Immature natural killer cell (primary cell): Measurements from ENCODE around the gene PLA2G4B. TPM values are rescaled to one million over a fixed set of nuclear protein-coding genes. Genes with fewer than 3 reads are reported as not detected.

Experiments
- DNase-seq, 3 donors: peaks; one replicate each; pipeline ENCODE4 v3.0.0; 2022; ENCODE audit warnings: mixed read lengths in 1 of 3
- H3K27ac Mint-ChIP-seq, 6 donors: one replicate each; pipeline ENCODE4 v1.8.0; 2020; ENCODE audit warnings: mixed read lengths in 6 of 6, mild to moderate bottlenecking in 5 of 6, inconsistent platforms in 4 of 6, moderate library complexity in 3 of 6
- H3K27me3 Mint-ChIP-seq, 3 donors: one replicate each; pipeline ENCODE4 v1.8.0; 2020 to 2021; ENCODE audit warnings: low read depth in 3 of 3, mild to moderate bottlenecking in 3 of 3, mixed read lengths in 3 of 3, moderate library complexity in 3 of 3, inconsistent platforms in 1 of 3
- H3K36me3 Mint-ChIP-seq, 3 donors: one replicate each; pipeline ENCODE4 v1.8.0; 2020; ENCODE audit warnings: mixed read lengths in 3 of 3, inconsistent platforms in 2 of 3, mild to moderate bottlenecking in 2 of 3
- H3K4me1 Mint-ChIP-seq, 2 donors: one replicate each; pipeline ENCODE4 v1.8.0; 2020; ENCODE audit warnings: inconsistent platforms in 2 of 2, mild to moderate bottlenecking in 2 of 2, mixed read lengths in 2 of 2, moderate library complexity in 1 of 2
- H3K4me3 Mint-ChIP-seq, 5 donors: one replicate each; pipeline ENCODE4 v1.8.0; 2020; ENCODE audit warnings: mild to moderate bottlenecking in 5 of 5, mixed read lengths in 5 of 5, inconsistent platforms in 3 of 5, moderate library complexity in 3 of 5
- H3K9me3 Mint-ChIP-seq, 6 donors: one replicate each; pipeline ENCODE4 v1.8.0; 2020; ENCODE audit warnings: mild to moderate bottlenecking in 6 of 6, mixed read lengths in 6 of 6, inconsistent platforms in 4 of 6, moderate library complexity in 3 of 6
- polyA plus RNA-seq, 3 donors: library from polyadenylated mRNA; unstranded; fragments of 300-500 nt; fragmentation: Illumina TruSeq; gene quantifications; one replicate each; pipeline ENCODE4 v1.2.3, GENCODE V29; 2021

The PLA2G4B gene
- polyA plus RNA-seq, 3 donors from 2014 or later: 1.1 to 2.7 TPM; not detected in 1

DNA sequence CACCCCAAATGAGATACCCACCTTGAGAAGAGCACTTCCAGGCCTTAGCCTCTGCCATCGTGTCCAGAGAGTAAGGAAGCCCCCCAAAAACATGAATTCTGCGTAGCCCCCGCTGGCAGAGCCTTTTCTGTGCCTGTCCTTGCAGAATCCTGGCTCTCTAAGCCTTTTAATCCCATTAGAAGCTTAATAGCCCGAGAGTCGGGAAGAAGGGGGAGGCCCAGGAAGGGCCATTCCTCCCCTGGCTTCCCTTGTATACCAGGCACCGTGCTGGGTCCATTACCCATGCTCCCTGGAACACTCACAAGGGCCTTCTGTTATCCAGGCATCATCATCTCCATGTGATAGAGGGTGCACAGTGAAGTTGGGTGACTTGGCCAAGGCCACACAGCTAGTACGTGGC lies 48.1 kb downstream of the PLA2G4B start:
- Mint-ChIP-seq H3K27me3 (peaks cover 0 to 3% (median 0%) of the 10 kb centered on the region in 3 donors), H3K4me3 (no peak overlapping the region), H3K36me3 (no peaks in the 10 kb centered on the region), H3K27ac (peak overlapping the region in 1 of 6 donors; percentile 89), H3K9me3 (no peaks in the 10 kb centered on the region), H3K4me1 (peaks cover 28 to 30% of the 10 kb centered on the region in 2 donors)
- no peak for DNase-seq

DNA sequence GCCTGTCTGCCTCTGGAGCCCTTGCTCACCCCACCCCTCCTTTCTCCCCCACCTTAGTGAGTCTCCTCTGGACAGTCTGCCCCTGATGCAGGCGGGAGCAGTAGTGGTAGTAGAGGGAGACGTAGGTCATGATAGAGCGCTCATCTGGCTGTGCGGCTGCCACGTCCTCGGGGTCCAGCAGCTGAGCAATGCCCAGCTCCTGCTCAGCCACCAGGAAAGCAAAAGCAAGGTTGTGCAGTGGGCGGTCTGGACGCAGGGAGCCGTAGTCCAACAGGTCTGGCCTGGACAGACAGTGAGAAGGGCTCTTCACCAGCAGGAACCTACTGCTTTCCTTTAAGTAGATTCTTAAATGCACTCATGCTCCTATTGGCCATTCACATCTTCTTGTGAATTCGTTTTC lies 48.5 kb downstream of the PLA2G4B start:
- peaks cover 0 to 3% (median 0%) of the 10 kb centered on the region in 3 donors for H3K27me3 Mint-ChIP-seq
- H3K9me3 Mint-ChIP-seq: no peaks in the 10 kb centered on the region
- H3K4me1 Mint-ChIP-seq: peaks cover 28 to 33% of the 10 kb centered on the region in 2 donors
- H3K4me3 Mint-ChIP-seq: peak overlapping the region in 1 of 5 donors; percentile 32
- no peaks in the 10 kb centered on the region for H3K36me3 Mint-ChIP-seq
- DNase-seq: no peak
- peak overlapping the region in 5 of 6 donors; percentile 26 to 89 (median 74) for H3K27ac Mint-ChIP-seq

DNA sequence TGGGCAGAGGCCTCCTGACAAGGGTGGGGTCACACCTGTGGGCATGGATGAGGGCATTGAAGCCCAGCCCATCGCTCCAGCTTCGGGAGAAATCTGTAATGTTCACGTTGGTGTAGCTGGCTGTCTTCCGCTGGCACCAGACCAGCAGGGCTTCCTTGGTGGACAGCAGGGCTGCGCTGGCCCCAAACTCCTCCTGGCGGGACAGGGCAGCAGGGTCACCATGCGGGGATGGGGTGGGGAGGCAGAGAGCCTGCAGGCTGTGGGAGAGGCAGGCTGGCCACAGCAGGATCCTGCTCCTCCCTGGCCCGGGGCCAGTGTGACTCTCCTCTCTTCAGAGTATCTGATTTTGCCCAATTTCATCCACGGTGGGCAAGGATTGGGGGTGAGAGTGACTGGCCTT lies 49.2 kb downstream of the PLA2G4B start:
- peak overlapping the region in 1 of 5 donors; percentile 21 for H3K4me3 Mint-ChIP-seq
- H3K27ac Mint-ChIP-seq: peak overlapping the region in 5 of 6 donors; percentile 74 to 89 (median 78)
- peaks cover 0 to 3% (median 0%) of the 10 kb centered on the region in 3 donors for H3K27me3 Mint-ChIP-seq
- no peaks in the 10 kb centered on the region for H3K36me3 Mint-ChIP-seq
- peaks cover 28 to 36% of the 10 kb centered on the region in 2 donors for H3K4me1 Mint-ChIP-seq
- no peak for DNase-seq
- H3K9me3 Mint-ChIP-seq: no peaks in the 10 kb centered on the region

DNA sequence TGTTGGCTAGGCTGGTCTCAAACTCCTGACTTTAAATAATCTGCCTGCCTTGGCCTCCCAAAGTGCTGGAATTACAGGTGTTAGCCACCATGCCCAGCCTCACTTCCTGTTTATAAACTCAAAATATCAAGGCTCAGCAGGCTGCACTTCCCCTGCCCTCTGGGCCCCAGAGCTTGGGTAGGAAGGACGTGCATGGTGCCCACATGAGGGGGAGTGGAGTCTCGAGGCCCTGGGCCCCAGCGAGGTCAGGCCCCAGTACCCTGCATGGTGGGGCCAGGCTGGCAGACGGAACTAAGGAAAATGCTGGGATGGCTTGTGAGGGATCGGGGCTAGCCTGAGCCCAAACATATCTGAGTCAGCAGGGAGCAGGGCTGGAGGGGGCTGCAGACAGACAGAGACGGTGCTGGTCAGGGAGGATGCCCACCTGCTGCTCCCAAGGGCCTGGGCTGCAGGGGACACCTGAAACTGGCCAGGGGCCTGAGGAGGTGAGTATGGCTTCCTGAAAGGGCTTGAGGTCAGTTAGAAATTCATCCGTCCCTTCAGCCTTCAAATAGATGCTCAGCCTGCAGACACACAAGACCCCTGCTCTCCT lies 50.1 kb downstream of the PLA2G4B start:
- H3K36me3 Mint-ChIP-seq: no peaks in the 10 kb centered on the region
- DNase-seq: peak; percentile 14 to 36 (median 27)
- H3K4me1 Mint-ChIP-seq: peaks cover 28 to 44% of the 10 kb centered on the region in 2 donors
- peak overlapping the region; percentile 74 to 90 (median 84) for H3K27ac Mint-ChIP-seq
- no peaks in the 10 kb centered on the region for H3K9me3 Mint-ChIP-seq
- peak overlapping the region; percentile 7 to 60 (median 38) for H3K4me3 Mint-ChIP-seq
- peaks cover 0 to 1% (median 0%) of the 10 kb centered on the region in 3 donors for H3K27me3 Mint-ChIP-seq

DNA sequence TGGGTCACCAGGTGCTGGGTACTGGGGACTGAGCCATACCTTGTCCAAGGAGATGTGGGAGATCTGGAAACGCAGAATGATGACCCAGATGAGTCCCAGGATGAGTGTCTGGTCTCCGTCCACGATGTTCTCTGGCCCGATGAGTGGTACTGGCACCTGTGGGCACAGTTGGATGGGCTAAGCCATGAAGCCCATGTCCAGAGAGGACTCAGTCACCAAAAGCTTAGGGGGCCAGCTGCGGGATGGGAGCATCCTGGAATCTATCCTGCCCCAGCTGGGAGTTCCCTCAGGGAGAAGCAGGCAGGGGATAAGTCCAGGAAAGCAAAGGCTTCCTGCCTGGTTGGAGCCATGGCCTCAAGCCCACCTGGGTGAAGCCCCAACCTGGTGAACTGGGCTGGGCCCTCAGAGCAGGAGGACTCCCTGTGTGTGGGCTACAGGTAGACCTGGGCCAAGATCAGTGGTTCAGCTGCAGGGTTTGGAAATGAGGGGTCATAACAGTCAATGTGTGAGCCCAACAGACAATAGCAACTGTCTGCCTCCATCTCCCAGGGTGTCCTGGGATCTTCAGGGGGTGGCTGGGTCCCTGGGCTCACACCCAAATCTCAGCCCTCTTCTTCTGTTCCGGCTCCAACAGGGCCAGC lies 51.5 kb downstream of the PLA2G4B start:
- no peak overlapping the region for H3K4me3 Mint-ChIP-seq
- H3K27ac Mint-ChIP-seq: peak overlapping the region in 5 of 6 donors; percentile 35 to 100 (median 87)
- H3K9me3 Mint-ChIP-seq: no peaks in the 10 kb centered on the region

DNA sequence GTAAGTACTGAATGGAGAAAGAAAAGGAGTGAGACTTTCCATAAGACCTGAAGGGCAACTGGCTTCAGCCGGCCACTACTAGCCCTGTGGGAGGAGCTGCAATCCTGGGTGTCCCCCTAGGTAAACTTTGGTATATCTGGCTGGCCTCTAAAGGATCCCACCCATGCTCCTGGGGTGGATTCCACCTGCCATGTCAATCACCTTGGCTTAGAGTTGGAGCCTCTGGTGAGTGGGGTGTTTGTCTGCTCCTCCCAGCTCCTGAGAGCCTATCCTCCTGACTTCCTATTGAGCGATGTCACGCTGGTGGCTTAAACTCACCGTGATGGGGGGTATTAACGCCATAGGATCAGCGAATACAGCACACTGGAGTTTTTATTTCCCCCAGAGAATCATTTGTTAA lies 52.6 kb downstream of the PLA2G4B start:
- Mint-ChIP-seq H3K9me3 (no peaks in the 10 kb centered on the region), H3K4me1 (peaks cover 48 to 67% of the 10 kb centered on the region in 2 donors), H3K36me3 (no peaks in the 10 kb centered on the region), H3K4me3 (no peak overlapping the region), H3K27me3 (peaks cover 5 to 11% (median 7%) of the 10 kb centered on the region in 3 donors), H3K27ac (peak overlapping the region; percentile 68 to 100 (median 84))
- no peak for DNase-seq

More for the DNA sequence above, 51.5 kb downstream of the PLA2G4B start:
- peaks cover 2 to 8% (median 4%) of the 10 kb centered on the region in 3 donors for H3K27me3 Mint-ChIP-seq
- DNase-seq: no peak
- H3K36me3 Mint-ChIP-seq: no peaks in the 10 kb centered on the region
- peaks cover 37 to 57% of the 10 kb centered on the region in 2 donors for H3K4me1 Mint-ChIP-seq

DNA sequence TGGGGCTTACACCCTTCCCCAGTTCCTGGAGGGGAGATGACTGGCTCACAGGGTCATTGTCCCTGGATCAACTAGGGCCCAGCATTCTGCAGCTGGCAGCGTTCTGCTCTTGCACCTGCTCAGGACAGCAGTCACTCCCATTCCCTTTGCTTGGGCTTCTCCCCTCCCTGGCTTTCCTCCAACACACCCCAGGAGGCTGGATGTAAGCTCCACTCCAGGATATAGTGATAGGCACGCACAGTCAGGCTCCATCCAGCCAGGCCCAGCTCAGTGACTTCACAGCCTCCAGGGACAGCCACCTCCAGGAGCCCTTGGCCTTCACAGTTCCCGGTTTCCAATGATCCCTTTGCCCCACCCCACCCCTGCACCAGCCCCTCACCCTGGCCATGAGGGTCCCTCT lies 53.3 kb downstream of the PLA2G4B start:
- Mint-ChIP-seq H3K36me3 (no peaks in the 10 kb centered on the region), H3K4me3 (no peak overlapping the region), H3K9me3 (no peaks in the 10 kb centered on the region), H3K4me1 (peaks cover 55 to 70% of the 10 kb centered on the region in 2 donors), H3K27me3 (peaks cover 5 to 9% (median 7%) of the 10 kb centered on the region in 3 donors), H3K27ac (peak overlapping the region in 4 of 6 donors; percentile 68 to 100 (median 89))
- DNase-seq: no peak

DNA sequence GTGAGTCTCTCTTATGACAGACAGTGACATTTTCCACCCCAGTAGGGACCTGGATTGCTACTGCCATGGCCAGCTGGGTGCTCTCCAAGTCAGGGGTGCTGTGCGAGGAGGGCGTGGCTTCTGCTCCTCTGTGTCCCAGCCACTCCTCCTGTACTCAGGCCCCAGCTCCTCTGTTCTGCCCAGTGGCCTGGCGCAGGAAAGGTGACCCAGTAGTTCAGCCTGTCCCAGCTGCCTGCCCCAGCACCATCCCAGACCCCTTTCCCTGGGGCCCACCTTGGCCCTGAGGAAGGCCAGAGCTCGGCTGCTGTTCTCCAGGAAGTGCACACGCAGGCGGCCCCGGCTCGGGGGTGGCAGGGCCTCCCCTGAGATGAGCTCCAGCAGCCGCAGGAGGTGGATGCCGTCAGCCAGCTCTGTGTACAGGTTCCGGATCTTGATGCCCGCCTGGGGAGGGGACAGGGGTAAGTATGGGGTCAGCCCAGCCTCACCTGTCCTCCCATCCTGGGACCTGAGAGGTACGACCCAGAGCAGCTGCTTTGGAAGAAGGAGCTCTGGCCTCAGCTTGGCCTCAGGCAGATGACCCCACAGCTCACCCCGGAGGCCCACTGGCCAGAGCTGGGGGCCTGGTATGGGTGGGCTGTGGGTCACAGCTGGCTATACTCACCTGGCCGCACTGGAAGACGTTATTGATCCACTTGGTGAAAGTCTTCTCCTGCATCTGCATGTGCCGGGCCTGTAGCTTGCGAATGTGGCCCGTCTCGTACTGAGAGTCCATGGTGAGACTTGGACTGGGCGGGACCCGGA lies 54.2 kb downstream of the PLA2G4B start:
- peaks cover 0 to 5% (median 0%) of the 10 kb centered on the region in 3 donors for H3K36me3 Mint-ChIP-seq
- H3K27ac Mint-ChIP-seq: peak overlapping the region; percentile 78 to 100 (median 100)
- no peak overlapping the region for H3K4me3 Mint-ChIP-seq
- no peak for DNase-seq
- no peaks in the 10 kb centered on the region for H3K9me3 Mint-ChIP-seq
- H3K4me1 Mint-ChIP-seq: peaks cover 49 to 63% of the 10 kb centered on the region in 2 donors
- H3K27me3 Mint-ChIP-seq: peaks cover 5 to 9% (median 7%) of the 10 kb centered on the region in 3 donors

DNA sequence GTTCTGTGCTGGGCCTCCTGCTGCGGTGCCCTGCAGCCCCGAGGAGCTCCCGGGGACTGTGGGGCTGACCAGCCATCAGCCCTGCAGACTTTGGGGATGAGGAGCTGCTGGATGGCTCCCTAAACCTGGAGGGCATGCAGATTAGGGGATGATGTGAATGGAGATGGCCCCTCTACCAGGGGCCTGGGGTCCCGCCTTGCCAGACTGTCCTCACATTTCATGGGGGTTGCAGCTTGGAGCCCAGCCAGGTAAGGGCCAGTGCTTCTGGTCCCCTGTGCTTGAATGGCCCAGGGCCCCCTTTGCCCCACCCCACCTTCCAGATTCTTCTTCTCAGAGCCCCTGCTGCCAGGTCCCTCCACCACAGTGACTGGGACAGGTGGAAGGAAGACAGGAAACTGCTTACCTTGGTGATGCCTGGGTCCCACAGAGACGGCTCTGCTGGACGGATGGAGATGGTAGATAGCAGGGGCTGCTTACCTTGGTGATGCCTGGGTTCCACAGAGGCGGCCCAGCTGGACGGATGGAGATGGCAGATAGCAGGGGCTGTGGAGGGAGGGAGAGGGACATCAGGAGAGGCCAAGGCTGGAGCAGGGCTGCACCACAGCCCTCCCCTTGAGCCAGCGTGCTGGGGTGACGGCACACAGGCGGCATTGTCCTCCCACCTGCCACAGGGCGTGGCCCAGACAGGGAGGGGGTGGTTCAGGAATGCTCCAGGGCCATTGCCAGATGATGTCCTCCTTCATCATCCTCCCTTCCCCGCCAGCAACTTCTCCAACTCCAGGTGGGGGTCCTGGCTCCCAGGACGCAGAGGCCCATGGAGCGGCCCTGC lies 55.0 kb downstream of the PLA2G4B start, which contains the start of gene SPTBN5:
Gene SPTBN5 (minus strand): TSS at position 632 of the 829 bp plus-strand sequence. CDS start 556 bp downstream, at position 76.
- Mint-ChIP-seq H3K27me3 (peaks cover 5 to 9% (median 7%) of the 10 kb centered on the region in 3 donors), H3K9me3 (no peaks in the 10 kb centered on the region), H3K4me1 (peaks cover 41 to 55% of the 10 kb centered on the region in 2 donors)

DNA sequence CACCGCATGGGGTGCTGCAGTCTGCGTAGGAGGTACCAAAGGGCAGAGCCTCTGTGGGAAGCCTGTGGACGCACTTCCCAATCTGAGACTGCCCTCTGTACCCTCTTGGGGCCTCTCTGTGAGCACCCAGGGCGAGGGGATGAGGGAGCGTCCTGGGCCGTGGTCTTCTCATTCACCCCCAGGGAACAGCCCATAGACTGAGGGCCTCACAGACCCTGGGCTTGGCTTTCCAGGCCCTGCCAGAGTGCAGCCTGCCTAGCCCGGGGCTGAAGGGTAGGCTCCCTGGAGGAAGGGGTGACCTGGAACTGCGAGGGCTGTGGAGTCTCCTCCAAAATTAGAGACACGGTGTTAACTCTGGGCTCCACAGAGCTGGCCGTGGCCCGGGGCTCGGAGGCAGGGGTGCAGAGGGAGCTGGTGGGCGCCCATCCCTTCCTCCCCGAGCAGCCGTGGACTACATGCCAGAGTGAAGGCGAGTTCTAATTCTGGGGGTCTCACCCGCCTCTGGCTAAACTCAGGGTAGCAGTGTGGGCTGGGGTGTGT lies 55.7 kb downstream of the PLA2G4B start:
- H3K27ac Mint-ChIP-seq: peak overlapping the region; percentile 98 to 100 (median 100)
- H3K9me3 Mint-ChIP-seq: no peaks in the 10 kb centered on the region
- peaks cover 7 to 9% (median 7%) of the 10 kb centered on the region in 3 donors for H3K27me3 Mint-ChIP-seq
- H3K4me3 Mint-ChIP-seq: peak overlapping the region; percentile 85 to 89 (median 87)
- H3K36me3 Mint-ChIP-seq: peaks cover 0 to 8% (median 5%) of the 10 kb centered on the region in 3 donors
- no peak for DNase-seq
- peaks cover 34 to 48% of the 10 kb centered on the region in 2 donors for H3K4me1 Mint-ChIP-seq

More for the DNA sequence above, 55.0 kb downstream of the PLA2G4B start, which contains the start of gene SPTBN5:
- peak within 1 kb of the TSS; percentile 98 to 100 (median 100) for H3K27ac Mint-ChIP-seq
- peak within 1 kb of the TSS; percentile 85 to 89 (median 87) for H3K4me3 Mint-ChIP-seq
- H3K36me3 Mint-ChIP-seq: peaks cover 0 to 7% (median 0%) of the 10 kb centered on the region in 3 donors
- DNase-seq: no peak

DNA sequence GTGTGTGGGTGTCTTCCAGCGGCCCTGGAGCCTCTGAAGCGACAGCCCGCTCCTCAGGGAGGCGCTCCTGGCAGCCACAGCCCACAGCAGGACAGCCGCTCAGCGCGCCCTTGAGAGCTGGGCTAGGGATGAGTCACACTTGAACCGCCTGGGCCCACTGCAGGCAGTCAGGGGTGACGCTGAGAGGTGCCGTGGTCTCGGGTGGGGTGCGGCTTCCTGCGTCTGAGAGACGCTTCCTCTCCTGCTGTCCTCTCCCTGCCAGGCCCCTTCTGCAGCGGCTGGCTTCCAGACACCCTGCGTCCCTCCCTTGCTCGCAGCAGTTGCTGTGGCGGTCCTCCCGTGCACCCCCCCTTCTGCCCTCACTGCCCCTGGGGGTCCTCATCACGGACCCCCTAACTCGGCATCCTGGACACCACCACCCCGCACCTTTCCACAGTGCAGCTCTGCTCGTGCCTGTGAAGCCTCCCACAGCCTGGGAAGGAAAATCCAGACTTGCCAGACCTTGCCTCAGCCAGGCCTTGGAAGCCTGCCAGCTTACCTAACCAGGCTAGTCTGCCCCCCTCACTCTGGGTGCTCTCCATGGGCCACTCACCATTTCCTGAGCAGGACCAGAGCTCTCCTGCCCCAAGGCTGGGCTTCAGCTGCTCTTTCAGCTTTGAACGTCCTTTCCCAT lies 56.3 kb downstream of the PLA2G4B start:
- DNase-seq: peak; percentile 94 to 95 (median 95)
- Mint-ChIP-seq H3K36me3 (peaks cover 0 to 10% (median 5%) of the 10 kb centered on the region in 3 donors), H3K4me1 (peaks cover 29 to 45% of the 10 kb centered on the region in 2 donors), H3K9me3 (no peaks in the 10 kb centered on the region), H3K4me3 (peak overlapping the region; percentile 85 to 89 (median 87)), H3K27me3 (peaks cover 7 to 9% (median 7%) of the 10 kb centered on the region in 3 donors), H3K27ac (peak overlapping the region; percentile 98 to 100 (median 100))

DNA sequence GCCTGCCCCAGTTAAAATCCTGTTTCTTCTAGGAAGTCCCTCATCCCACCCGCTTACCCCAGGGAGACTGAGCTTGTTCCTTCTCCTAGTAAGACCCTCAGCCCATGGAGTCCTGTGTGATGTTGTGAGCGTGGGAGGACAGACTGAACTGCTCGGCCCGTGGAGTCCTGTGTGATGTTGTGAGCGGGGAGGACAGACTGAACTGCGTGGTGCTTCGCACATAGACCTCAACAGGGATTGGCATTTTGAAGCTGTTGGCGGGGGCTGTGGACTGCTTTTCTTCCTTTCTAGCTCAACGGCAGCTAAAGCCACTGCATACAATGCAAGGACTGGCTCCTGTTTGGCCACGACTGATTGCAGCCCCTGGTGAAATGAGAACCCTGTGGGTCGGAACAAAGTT lies 56.8 kb downstream of the PLA2G4B start:
- Mint-ChIP-seq H3K27ac (peak overlapping the region; percentile 98 to 100 (median 100)), H3K4me1 (peaks cover 29 to 45% of the 10 kb centered on the region in 2 donors)

More for the DNA sequence above, 56.8 kb downstream of the PLA2G4B start:
- H3K4me3 Mint-ChIP-seq: peak overlapping the region; percentile 85 to 89 (median 87)
- H3K9me3 Mint-ChIP-seq: no peaks in the 10 kb centered on the region
- DNase-seq: peak; percentile 60 to 63 (median 61)
- peaks cover 0 to 10% (median 5%) of the 10 kb centered on the region in 3 donors for H3K36me3 Mint-ChIP-seq
- H3K27me3 Mint-ChIP-seq: peaks cover 7 to 9% (median 7%) of the 10 kb centered on the region in 3 donors
